Activated naive CD4-positive, alpha-beta T cell (primary cell): ENCODE measurements around the gene ERCC8.

ENCODE experiments used
- DNase-seq, 4 experiments: peaks; one replicate each; lab custom pipeline; 2025; lab: John Stamatoyannopoulos, UW

The ERCC8 gene

DNA sequence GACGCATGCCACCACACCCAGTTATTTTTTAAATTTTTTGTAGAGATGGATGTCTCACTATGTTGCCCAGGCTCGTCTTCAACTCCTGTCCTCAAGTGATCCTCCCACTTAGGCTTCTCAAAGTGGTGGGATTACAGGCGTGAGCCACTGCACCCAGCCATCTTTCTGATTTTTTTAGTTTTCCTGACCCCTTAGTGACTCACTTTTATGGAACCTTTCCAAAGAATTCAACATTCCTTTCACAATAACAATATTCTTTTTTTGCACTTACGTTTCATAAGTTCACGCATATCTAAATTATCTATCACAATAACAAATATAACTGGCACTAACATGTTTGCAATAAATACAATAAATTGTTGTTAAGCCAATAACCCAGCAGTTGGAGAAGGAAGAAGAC, 109.3 kb downstream of the ERCC8 start:
- no peak for DNase-seq

DNA sequence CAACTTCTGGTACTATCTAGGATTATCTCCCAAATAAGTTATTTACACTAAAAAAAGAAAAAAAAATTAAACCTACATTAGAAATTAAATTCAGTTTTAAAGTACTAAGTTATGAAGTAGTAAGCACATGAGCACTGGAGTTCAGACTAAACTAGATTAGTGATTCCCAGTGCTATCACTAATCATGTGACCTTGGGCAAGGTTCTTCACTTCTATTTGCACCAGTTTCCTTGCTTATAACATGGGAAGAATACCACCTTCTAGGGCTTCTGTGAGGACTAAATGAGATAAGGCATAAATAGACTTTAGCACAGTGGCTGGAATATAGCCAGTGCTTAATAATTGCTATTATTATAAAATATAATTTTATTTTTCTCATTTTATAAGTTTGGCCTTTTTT, 111.3 kb downstream of the ERCC8 start:
- DNase-seq = no peak

GRCh38 chr5:60830581-60831127, 114.2 kb downstream of the ERCC8 start:
- no peak for DNase-seq

GRCh38 chr5:60829490-60830266, 115.2 kb downstream of the ERCC8 start:
- DNase-seq = no peak

- DNase-seq = no peak
These were observed 117.7 kb downstream of the ERCC8 start for GRCh38 chr5:60827201-60827600.

DNA sequence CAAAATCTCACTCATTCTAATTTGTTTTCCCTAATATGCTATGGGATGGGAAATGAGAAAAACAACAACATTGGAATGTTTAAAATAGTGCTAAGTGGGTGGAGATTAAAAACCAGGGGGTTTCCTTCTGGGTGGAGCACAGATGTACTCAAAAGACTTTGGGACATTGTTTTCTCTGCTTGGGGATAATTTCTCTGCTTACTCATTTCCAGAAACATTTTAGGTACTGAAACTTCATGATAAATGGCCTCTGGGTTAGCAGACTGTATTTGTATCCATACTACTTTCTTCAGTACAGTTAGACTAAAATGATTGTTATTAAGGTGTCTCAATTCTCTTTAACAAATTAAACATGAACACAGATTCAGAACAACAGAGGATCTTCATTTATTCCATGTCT, 118.2 kb downstream of the ERCC8 start:
- no peak for DNase-seq
